Nucleus accumbens (tissue), 56 donors: ENCODE measurements around the gene SIGLEC12.
"Not testable (repeated sequence)": the region's sequence is repeated elsewhere in the genome, so short reads cannot be mapped to it uniquely, and the experiment has no call there.

Experiments
- DNase-seq, 56 donors: peaks; one replicate each; lab custom pipeline; 2025; lab: John Stamatoyannopoulos, UW

The SIGLEC12 gene

GRCh38 chr19:51460164-51460992 lies 41.2 kb downstream of the SIGLEC12 start:
- DNase-seq = no peak

GRCh38 chr19:51458899-51459505 lies 42.6 kb downstream of the SIGLEC12 start:
- no peak for DNase-seq

- peak in 1 of 56 donors; percentile 4 for DNase-seq
These were observed 43.5 kb downstream of the SIGLEC12 start, which contains the start of gene SIGLEC8 for GRCh38 chr19:51458051-51458645. SIGLEC8 (minus strand) TSS chr19:51458454; CDS start chr19:51458387, 67 bp downstream.

- DNase-seq = no peak
These were observed 44.1 kb downstream of the SIGLEC12 start for GRCh38 chr19:51457351-51458013.

DNA sequence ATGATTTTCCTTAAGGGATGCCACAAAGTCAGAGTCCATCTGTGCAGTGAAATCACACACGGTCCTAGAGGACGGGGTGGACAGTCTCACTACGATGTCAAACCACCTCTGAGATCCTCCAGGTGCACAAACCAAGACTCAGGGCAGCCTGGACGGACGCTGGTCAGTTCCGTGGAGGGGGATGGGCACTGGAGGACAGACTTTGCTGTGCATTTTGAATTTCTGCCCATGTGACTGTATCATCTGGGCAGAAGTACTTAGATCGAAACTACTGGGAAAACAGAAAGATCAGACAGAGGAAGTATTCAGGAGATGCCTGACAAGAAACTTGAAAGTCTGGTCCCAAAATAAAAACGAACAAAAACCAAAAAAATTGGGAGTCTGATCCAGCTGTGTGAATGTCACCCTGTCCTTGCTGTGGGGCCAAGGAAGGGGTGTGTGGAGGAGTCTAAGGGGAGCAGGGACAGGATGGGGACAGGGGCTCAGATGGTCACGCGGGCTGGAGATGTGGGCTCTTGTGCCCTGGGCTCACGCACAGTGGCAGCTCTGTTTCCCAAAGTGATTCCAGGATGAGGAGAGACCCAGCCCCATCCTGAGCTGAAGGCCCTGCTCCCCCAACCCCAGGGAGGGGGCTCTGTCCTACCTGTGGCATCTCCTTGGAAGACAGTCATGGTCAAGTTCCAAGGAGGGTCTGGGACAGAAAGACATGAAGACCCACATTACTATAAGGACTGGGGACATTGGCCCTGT lies 44.9 kb downstream of the SIGLEC12 start:
- peak in 1 of 56 donors; percentile 8 for DNase-seq

- no peak for DNase-seq
These were observed 50.8 kb downstream of the SIGLEC12 start for GRCh38 chr19:51450730-51451307.

DNA sequence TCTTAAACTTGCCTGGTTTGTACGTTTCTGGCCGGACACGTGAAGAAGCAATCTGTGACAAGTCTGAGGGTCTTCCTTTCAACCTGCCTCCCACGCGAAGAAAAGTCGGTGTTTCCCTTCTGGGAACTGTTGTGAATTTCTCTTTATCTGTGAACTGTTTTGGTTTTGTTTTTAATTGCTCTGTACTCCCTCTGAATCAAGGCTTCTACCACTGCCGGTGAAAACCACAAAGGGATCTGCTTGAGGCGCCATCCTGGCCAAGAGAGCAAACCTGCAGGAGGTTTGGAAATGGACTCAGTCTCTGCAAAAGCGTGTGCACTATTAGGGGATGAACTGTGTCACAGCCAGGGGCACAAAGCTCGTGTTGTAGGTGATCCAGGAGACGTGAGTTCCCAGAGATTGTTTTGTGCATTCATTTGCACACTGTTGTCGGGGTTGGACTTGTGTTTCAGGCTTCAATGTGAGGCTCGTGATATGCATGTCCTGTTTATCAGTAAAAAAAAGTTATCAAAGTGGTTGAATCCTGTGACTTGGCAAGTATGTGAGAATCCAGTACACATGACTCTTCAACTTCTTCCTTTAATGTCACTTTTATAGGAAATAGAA lies 53.1 kb downstream of the SIGLEC12 start:
- DNase-seq = no peak

DNA sequence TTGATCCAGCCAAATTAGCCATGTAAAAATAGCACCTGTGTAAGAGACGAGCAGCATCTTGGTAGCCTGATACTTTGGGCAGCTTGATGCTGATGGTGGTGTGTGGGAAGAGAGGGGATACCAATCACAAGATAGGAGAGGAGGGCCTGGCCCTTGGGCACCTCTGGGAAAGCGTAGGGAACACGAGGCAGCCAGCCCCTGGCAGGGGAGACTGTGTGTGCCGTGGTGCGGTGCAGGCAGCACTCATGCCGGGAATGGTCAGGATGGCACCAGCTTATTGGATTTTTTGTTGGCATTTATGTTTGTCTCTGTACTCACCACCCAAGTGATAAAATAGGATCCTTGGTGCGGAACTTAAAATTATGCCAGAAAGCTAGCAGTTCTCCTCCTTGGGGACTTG lies 53.6 kb downstream of the SIGLEC12 start:
- DNase-seq = no peak

DNA sequence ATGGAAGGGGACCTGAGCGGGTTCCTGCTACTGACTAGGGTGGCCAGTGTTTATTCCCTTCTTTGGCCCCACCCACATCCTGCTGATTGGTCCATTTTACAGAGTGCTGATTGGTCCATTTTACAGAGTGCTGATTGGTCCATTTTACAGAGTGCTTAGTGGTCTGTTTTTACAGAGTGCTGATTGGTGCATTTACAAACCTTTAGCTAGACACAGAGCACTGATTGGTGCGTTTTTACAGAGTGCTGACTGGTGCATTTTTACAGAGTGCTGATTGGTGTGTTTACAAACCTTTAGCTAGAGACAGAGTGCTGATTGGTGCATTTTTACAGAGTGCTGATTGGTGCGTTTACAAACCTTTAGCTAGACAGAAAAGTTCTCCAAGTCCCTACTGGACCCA lies 54.1 kb downstream of the SIGLEC12 start:
- not testable (repeated sequence) for DNase-seq

DNA sequence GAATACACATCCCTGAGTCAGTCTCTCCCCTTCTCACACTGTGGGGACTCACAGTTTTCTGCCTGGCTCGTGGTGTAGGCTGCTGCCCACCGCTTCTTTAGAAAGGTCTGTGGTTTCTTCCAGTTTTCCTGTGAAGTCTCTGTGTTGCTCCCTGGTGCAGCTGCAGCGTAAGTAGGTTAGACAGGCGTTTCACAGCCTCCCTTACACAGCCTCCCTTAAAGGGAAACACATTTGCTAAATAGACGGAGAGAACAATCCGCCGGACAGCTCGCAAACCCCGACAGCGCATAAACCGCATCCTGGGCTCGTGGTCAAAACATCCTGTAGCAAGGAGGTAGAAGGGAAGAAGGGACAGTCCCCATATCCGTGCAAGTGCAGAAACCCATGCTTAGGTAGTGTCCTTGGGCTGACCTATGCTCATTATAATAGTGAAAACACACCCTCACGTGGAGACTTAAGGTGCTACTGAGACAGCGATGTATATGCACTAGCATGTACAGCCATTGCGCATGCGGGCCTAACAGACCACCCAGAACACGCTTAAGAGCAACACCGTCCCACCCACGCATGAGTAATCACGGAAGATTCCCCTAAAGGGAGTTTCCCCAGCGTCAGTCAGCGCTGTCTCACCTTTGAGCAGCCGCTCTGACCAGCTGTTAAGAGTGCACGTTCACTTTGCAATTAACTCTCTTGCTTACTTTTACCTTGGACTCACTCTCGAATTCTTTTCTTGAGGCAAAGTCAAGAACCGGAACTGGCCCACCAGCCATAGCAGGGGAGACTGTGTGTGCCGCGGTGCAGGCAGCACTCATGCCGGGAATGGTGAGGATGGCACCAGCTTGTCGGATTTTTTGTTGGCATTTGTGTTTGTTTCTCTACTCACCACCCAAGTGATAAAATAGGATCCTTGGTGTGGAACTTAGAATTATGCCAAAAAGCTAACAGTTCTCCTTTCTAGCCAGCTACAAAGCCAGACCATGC lies 59.9 kb downstream of the SIGLEC12 start:
- peak in 1 of 56 donors; percentile 9 for DNase-seq
